Astrocyte (in vitro differentiated cells and primary cell): ENCODE results near the gene MDP1.

Experiments used
- EZH2 ChIP-seq: IDR thresholded peaks from 2 replicates; pipeline ENCODE4 v1.6.1; 2012; ENCODE audit warnings: mild to moderate bottlenecking, low read length, inconsistent platforms; ENCODE audit not compliant: insufficient read depth
- TF ChIP-seq, protein P1 (sequence below): IDR thresholded peaks from 2 replicates; pipeline ENCODE4 v1.5.1; 2011; ENCODE audit warnings: low read depth, mild to moderate bottlenecking, inconsistent platforms, low read length, moderate library complexity; ENCODE audit not compliant: insufficient read depth

DNA sequence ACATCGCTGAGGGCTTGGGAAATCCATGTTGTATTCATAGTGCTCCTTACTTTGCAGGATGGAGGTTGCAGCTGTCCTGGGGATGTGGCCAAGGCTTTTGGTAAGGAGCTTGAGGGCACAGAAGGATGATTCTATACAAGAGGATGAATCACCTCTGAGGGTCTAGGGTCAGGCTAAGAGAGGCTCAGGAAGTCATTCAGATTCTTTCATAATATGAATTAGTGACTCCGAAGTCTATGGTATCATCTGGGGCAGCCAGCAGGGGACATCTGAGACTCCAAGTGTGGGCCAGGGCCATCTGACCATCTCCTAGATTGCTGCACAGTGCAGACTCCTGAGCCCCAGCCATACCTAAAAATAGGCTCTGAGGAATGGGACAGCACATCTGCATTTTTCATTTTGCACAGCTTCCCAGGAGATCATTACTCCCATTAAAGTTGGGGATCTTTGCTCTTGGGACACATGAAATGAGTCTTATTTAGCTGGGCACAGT is 21.6 kb upstream of the MDP1 start:
- TF ChIP-seq, protein P1, sequence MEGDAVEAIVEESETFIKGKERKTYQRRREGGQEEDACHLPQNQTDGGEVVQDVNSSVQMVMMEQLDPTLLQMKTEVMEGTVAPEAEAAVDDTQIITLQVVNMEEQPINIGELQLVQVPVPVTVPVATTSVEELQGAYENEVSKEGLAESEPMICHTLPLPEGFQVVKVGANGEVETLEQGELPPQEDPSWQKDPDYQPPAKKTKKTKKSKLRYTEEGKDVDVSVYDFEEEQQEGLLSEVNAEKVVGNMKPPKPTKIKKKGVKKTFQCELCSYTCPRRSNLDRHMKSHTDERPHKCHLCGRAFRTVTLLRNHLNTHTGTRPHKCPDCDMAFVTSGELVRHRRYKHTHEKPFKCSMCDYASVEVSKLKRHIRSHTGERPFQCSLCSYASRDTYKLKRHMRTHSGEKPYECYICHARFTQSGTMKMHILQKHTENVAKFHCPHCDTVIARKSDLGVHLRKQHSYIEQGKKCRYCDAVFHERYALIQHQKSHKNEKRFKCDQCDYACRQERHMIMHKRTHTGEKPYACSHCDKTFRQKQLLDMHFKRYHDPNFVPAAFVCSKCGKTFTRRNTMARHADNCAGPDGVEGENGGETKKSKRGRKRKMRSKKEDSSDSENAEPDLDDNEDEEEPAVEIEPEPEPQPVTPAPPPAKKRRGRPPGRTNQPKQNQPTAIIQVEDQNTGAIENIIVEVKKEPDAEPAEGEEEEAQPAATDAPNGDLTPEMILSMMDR, result no peak
- TF ChIP-seq EZH2, result no peak
